ENCODE results near the gene DCST1. TPM values are rescaled to one million over a fixed set of nuclear protein-coding genes. Genes with fewer than 3 reads are reported as not detected.

Gene DCST1
- total and polyA plus RNA-seq, 2 of the 8 experiments (the other 6 are each of a cell fraction or from before 2014, with no cell fraction given): not detected

DNA sequence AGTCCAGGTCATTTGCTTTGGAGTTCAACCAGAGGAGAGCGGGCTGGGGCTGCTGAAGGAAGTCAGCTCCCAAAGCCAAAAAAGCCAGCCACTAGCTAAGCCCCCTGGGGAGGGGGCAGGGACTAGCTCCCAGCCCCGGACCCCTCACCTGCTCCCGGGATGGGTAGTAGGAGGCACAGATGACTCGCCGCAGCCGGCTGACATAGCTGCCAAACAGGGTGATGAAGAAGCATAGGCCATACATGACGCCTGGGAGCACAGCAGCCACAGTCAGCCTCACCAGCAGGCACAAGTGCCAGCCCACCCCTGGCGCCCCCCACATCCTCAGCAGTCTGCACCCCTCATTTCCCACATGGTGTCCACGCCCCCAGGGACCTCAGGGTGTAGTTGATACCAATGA lies 7.5 kb upstream of the DCST1 start:
- POLR2A ChIA-PET (ENCODE audit: partially characterized antibody): no interaction called here
- Histone ChIP-seq H3K4me2 (ENCODE audit: insufficient read depth in 1 of 2, low read depth in 2 of 2, low read length in 2 of 2) (no peak overlapping the region), H2BK12ac (ENCODE audit: low read depth, low read length) (no peak overlapping the region)
- TF ChIP-seq YY1 (IDR thresholded peaks at IDR 0.05; ENCODE audit: low read depth, low read length): no peak
- TF ChIP-seq KDM4A (IDR thresholded peaks at IDR 0.05; ENCODE audit: low read depth, low read length, severe bottlenecking): no peak

More for the DNA sequence above, 7.5 kb upstream of the DCST1 start:
- no peaks in the 10 kb centered on the region for H4K20me1 ChIP-seq (replicated peaks in 1 of 2; ENCODE audit: control insufficient read depth in 1 of 2, insufficient read depth in 2 of 2, low read length in 2 of 2)
- H2BK20ac ChIP-seq (ENCODE audit: low read length): no peak overlapping the region
- H2AFZ ChIP-seq (ENCODE audit: low read length): no peak overlapping the region
- H3K18ac ChIP-seq (ENCODE audit: extremely low read depth, low read length): no peak overlapping the region
- H3K4me3 ChIP-seq (ENCODE audit: extremely low read depth in 1 of 4, insufficient read depth in 2 of 4, low read depth in 3 of 4, low read length in 4 of 4): no peak overlapping the region
- no peak overlapping the region for H3K27ac ChIP-seq (ENCODE audit: low read depth, low read length)
- H2AK5ac ChIP-seq (ENCODE audit: low read depth, low read length): no peak overlapping the region
- CTCF ChIA-PET (ENCODE audit: partially characterized antibody): interaction anchor here (1.0 to 2.5 kb wide), 7 partner anchors 9 to 36 kb away, joined by 3 to 11 read pairs (median 5); partner anchors contain the start of gene ADAM15
- 72% methylated on average over 9 of the region's 9 CpGs; no CpG with 5 or more reads in 1 of the 2 experiments for WGBS, 2 experiments (ENCODE audit: extremely low coverage in 1 of 2, insufficient coverage in 1 of 2, insufficient read length in 1 of 2, insufficient replicate concordance in 2 of 2, low coverage in 1 of 2, low lambda C conversion rate in 2 of 2, missing lambda C conversion rate in 1 of 2)
- H2BK15ac ChIP-seq (ENCODE audit: low read length): peak overlapping the region; percentile 50; the same call in 1 of the 2 replicates
- H3K9ac ChIP-seq (replicated peaks in 1 of 4; ENCODE audit: extremely low read depth in 1 of 4, low read depth in 3 of 4, low read length in 3 of 4): no peak overlapping the region
- no peak overlapping the region for H4K91ac ChIP-seq (replicated peaks; ENCODE audit: insufficient read length, low read length)
- peaks cover 0 to 3% (median 0%) of the 10 kb centered on the region in 4 experiments; a peak in 1 of 7 replicates for H3K27me3 ChIP-seq (replicated peaks in 1 of 4; ENCODE audit: control insufficient read depth in 3 of 4, extremely low read depth in 1 of 4, insufficient read depth in 3 of 4, low read length in 3 of 4)
- DNase-seq (ENCODE audit: low read depth in 1 of 2, low spot score in 2 of 2) (no peak), FAIRE-seq (no peak)
- no peaks in the 10 kb centered on the region for H3K36me3 ChIP-seq (ENCODE audit: control insufficient read depth in 2 of 4, insufficient read depth in 4 of 4, low read length in 3 of 4)
- no peak overlapping the region for H3K4ac ChIP-seq (replicated peaks; ENCODE audit: insufficient read length, low read depth, low read length)
- H3K56ac ChIP-seq (replicated peaks; ENCODE audit: insufficient read length, low read depth, low read length): no peak overlapping the region
- no peak overlapping the region for H4K8ac ChIP-seq (ENCODE audit: extremely low read depth, insufficient read depth, low read length)
- H2BK120ac ChIP-seq (replicated peaks; ENCODE audit: low read depth, low read length): no peak overlapping the region
- H3K79me2 ChIP-seq (ENCODE audit: control insufficient read depth in 1 of 2, insufficient read depth in 2 of 2, low read length in 2 of 2): no peaks in the 10 kb centered on the region
- no peak overlapping the region for H2BK5ac ChIP-seq (ENCODE audit: low read depth, low read length)
- no peak overlapping the region for H4K5ac ChIP-seq (ENCODE audit: insufficient read length, low read depth, low read length)
- H3K23ac ChIP-seq (ENCODE audit: insufficient read length): no peak overlapping the region
- H3K23me2 ChIP-seq (ENCODE audit: low read depth, low read length): no peaks in the 10 kb centered on the region
- H3K79me1 ChIP-seq (ENCODE audit: low read depth, low read length): no peaks in the 10 kb centered on the region
- H3K9me3 ChIP-seq (ENCODE audit: insufficient read depth in 2 of 2, low read depth in 1 of 2, low read length in 1 of 2): no peaks in the 10 kb centered on the region
- peaks cover 0 to 5% (median 0%) of the 10 kb centered on the region in 4 experiments; a peak in 2 of 7 replicates for H3K4me1 ChIP-seq (replicated peaks in 1 of 4; ENCODE audit: control insufficient read depth in 3 of 4, insufficient read depth in 4 of 4, low read length in 3 of 4)
- no peak overlapping the region for H3K14ac ChIP-seq (ENCODE audit: insufficient read length)
